K562 (cell line): ENCODE measurements around the gene PPM1G.

ENCODE experiments used
- CREM ChIP-seq: IDR thresholded peaks from 2 replicates; pipeline ENCODE4 v1.6.1; 2014; ENCODE audit warnings: antibody characterized with exemption, low read depth
- EHMT2 ChIP-seq: fragments of 450-650 bp; IDR thresholded peaks from 2 replicates; pipeline ENCODE4 v1.6.1; 2018; ENCODE audit warnings: antibody characterized with exemption
- EZH2 ChIP-seq: IDR thresholded peaks from 2 replicates; pipeline ENCODE4 v1.6.1; 2012; ENCODE audit warnings: low read depth, mild to moderate bottlenecking, inconsistent platforms, low read length, borderline replicate concordance
- FOXK2 ChIP-seq, 2 experiments: fragments of 450-650 bp; IDR thresholded peaks in 1 of 2; conservative IDR thresholded peaks in 1 of 2; 2 replicates each; pipeline ENCODE4 v1.6.1; 2016; ENCODE audit warnings: low read depth in 2 of 2, mild to moderate bottlenecking in 1 of 2
- KDM1A ChIP-seq, 2 experiments: fragments of 450-650 bp; IDR thresholded peaks; 2 replicates each; pipeline ENCODE4 v1.6.1; 2016; ENCODE audit warnings: mild to moderate bottlenecking in 2 of 2
- NCOR1 ChIP-seq: fragments of 450-650 bp; IDR thresholded peaks from 2 replicates; pipeline ENCODE4 v1.6.1; 2016; ENCODE audit warnings: mild to moderate bottlenecking, moderate library complexity
- SAFB2 ChIP-seq: fragments of 200-400 bp; formaldehyde crosslinking; IDR thresholded peaks from 2 replicates; pipeline ENCODE4 v1.6.1; 2018; ENCODE audit warnings: borderline replicate concordance, low read length, low read depth, moderate library complexity; ENCODE audit not compliant: severe bottlenecking
- SPI1 ChIP-seq: IDR thresholded peaks from 2 replicates; pipeline ENCODE4 v1.6.1; 2011; ENCODE audit warnings: low read depth, low read length, control low read depth, borderline replicate concordance
- TAF1 ChIP-seq: IDR thresholded peaks from 2 replicates; pipeline ENCODE4 v1.6.1; 2011; ENCODE audit warnings: mild to moderate bottlenecking, low read length, moderate library complexity; ENCODE audit not compliant: insufficient read depth, control insufficient read depth, severe bottlenecking; ENCODE audit errors: extremely low read depth
- YY1 ChIP-seq, 3 experiments: IDR thresholded peaks; 2 replicates each; pipeline ENCODE4 v1.6.1; 2011; ENCODE audit warnings: low read length in 2 of 3, mild to moderate bottlenecking in 2 of 3, moderate library complexity in 2 of 3, borderline replicate concordance in 1 of 3, control low read depth in 1 of 3, low read depth in 1 of 3; ENCODE audit not compliant: insufficient read depth in 3 of 3, insufficient replicate concordance in 2 of 3, control insufficient read depth in 1 of 3, insufficient read length in 1 of 3; ENCODE audit errors: extremely low read depth in 1 of 3
- ZNF175 ChIP-seq: fragments of 200-800 bp; sonication (Bioruptor generic); IDR thresholded peaks from 2 replicates; pipeline ENCODE4 v1.6.1; 2016; ENCODE audit warnings: low read depth, mild to moderate bottlenecking, missing genetic modification characterization, missing compliant biosample characterization
- ZNF551 ChIP-seq: fragments of 250-450 bp; sonication (Bioruptor Pico); IDR thresholded peaks from 2 replicates; pipeline ENCODE4 v1.5.0; 2021; ENCODE audit warnings: mild to moderate bottlenecking, moderate library complexity
- ZNF76 ChIP-seq: fragments of 250-450 bp; sonication (Bioruptor Pico); IDR thresholded peaks from 2 replicates; pipeline ENCODE4 v1.4.0; 2020; ENCODE audit warnings: mild to moderate bottlenecking, moderate library complexity, borderline replicate concordance
- TF ChIP-seq, protein P1 (sequence below): sonication (generic); formaldehyde crosslinking; IDR thresholded peaks from 2 replicates; pipeline ENCODE4 v1.9.0; 2022; ENCODE audit warnings: mild to moderate bottlenecking, missing genetic modification reagents

GRCh38 chr2:27379836-27380625 lies 29.4 kb downstream of the PPM1G start:
- TF ChIP-seq SPI1 (0 out of 2 replicates have a peak, but pooled peaks have one; percentile 1), EHMT2 (no peak), NCOR1 (peak; percentile 34; the same call in 1 of the 2 replicates), KDM1A (IDR thresholded peaks at IDR 0.05) (no peak), ZNF551 (CRISPR knock-in tag) (no peak), SAFB2 (no peak), EZH2 (no peak), ZNF76 (no peak), YY1 (IDR thresholded peaks at IDR 0.05; ENCODE audit: borderline replicate concordance in 1 of 3, control insufficient read depth in 1 of 3, extremely low read depth in 1 of 3, insufficient read depth in 3 of 3, insufficient read length in 1 of 3, insufficient replicate concordance in 2 of 3, low read depth in 1 of 3, low read length in 2 of 3) (no peak), TAF1 (no peak), CREM (no peak), ZNF175 (CRISPR knock-in tag) (no peak), FOXK2 (conservative IDR thresholded peaks at IDR 0.05 in 1 of 2, IDR thresholded peaks at IDR 0.05 in 1 of 2; ENCODE audit: low read depth in 2 of 2) (no peak)
- TF ChIP-seq, protein P1, sequence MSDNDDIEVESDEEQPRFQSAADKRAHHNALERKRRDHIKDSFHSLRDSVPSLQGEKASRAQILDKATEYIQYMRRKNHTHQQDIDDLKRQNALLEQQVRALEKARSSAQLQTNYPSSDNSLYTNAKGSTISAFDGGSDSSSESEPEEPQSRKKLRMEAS: no peak
